Large intestine (tissue), 3 donors: ENCODE measurements around the gene PDXP. TPM values are rescaled to one million over a fixed set of nuclear protein-coding genes. Genes with fewer than 3 reads are reported as not detected.

ENCODE experiments used
- DNase-seq, 2 donors: peaks; one replicate each; pipeline versions ENCODE4 v3.0.0 to v3.0.0-alpha.2; 2013
- H3K27ac ChIP-seq: one replicate; pipeline ENCODE4 v1.5.1; 2013; ENCODE audit warnings: low read length
- H3K27me3 ChIP-seq: 2 replicates; pipeline ENCODE4 v1.6.1; 2013; ENCODE audit warnings: low read length; ENCODE audit not compliant: control insufficient read depth, insufficient read depth
- H3K36me3 ChIP-seq: 2 replicates; pipeline ENCODE4 v1.6.1; 2013; ENCODE audit warnings: low read length; ENCODE audit not compliant: control insufficient read depth, insufficient read depth
- H3K4me1 ChIP-seq: one replicate; pipeline ENCODE4 v1.6.1; 2013; ENCODE audit warnings: low read length; ENCODE audit not compliant: control insufficient read depth, insufficient read depth
- H3K4me3 ChIP-seq: one replicate; pipeline ENCODE4 v1.5.1; 2013; ENCODE audit warnings: low read length
- H3K9me3 ChIP-seq: one replicate; pipeline ENCODE4 v1.6.1; 2013; ENCODE audit warnings: mild to moderate bottlenecking, low read depth, low read length, moderate library complexity; ENCODE audit not compliant: control insufficient read depth
- WGBS: methylation state at CpG from one replicate; pipeline ENCODE4 v1.1.5; 2013; ENCODE audit warnings: low lambda C conversion rate; ENCODE audit not compliant: insufficient coverage; 5-methylcytosine and 5-hydroxymethylcytosine counted together
- polyA plus RNA-seq: library from polyadenylated mRNA; unstranded; fragments of 120-200 nt; gene quantifications from one replicate; pipeline ENCODE4 v1.2.1, GENCODE V29; 2013

Gene PDXP
- polyA plus RNA-seq, 1 donor: 24.7 TPM

DNA sequence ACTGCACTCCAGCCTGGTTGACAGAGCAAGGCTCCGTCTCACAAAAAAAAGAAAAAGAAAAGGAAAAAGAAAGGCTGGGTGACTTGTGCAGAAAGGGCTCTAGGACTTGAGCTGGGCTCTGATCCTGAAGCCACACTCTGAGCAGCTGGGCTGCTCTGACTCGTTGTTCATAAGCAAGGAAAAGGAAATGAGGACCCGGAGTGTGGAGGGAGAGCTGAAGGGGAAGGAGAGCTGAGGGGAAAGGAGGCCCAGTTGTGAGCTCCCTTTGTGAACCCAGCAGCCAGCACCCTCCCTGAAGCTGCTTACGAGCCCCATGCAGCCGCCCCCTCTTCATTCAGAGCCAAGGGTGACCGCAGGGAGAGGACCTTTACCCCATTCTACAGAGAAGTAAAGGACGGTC lies 31.4 kb upstream of the PDXP start:
- peaks cover 38% of the 10 kb centered on the region for H3K4me1 ChIP-seq
- no CpG with 5 or more reads among the region's 7 CpGs for WGBS
- H3K9me3 ChIP-seq: no peaks in the 10 kb centered on the region
- DNase-seq: no peak
- H3K27me3 ChIP-seq: no peaks in the 10 kb centered on the region
- no peak overlapping the region for H3K27ac ChIP-seq
- no peak overlapping the region for H3K4me3 ChIP-seq
- peaks cover 69% of the 10 kb centered on the region for H3K36me3 ChIP-seq

DNA sequence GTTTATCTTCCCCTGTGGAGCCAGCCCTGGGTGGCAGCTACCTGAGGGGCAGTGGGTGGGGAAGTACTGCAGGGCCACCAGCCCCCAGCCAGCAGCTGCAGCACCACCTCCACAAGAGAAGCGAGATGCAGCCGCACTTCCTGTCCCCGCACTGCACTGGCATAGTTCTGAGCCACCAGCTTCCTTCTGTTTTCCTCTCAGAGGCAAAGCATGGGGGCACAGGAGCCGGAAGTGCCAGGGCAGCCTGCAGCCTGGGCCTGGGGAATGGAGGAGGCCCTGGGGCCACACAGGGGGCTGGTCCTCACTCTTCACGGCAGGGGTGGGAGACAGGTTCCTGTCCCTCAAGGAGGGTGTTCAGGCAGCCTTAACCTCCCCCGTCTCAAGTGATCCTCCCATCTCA lies 31.0 kb upstream of the PDXP start:
- Histone ChIP-seq H3K36me3 (peaks cover 71% of the 10 kb centered on the region), H3K27ac (no peak overlapping the region), H3K4me1 (peaks cover 42% of the 10 kb centered on the region)

DNA sequence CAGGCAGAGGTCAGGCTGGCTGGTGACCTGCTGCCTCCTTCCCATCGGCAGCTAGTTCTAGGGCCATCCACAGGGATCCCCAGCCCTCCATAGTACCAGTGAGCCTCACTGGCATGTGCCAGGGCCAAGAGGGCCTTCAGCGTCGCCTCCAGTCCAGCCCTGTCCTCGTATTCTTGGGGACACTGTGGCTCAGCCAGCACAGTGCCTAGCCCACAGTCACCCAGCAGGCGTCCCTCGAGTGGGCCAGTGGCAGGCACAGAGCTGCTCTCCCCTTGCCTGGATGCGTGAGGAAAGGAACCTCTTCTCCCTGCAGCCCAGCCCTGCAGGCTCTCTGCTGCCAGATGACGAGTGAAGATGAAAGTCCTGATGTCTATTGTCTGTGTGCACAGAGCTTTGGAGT lies 29.7 kb upstream of the PDXP start:
- Histone ChIP-seq H3K4me1 (peaks cover 50% of the 10 kb centered on the region), H3K27ac (no peak overlapping the region), H3K9me3 (no peaks in the 10 kb centered on the region), H3K4me3 (no peak overlapping the region), H3K36me3 (peaks cover 65% of the 10 kb centered on the region), H3K27me3 (no peaks in the 10 kb centered on the region)
- WGBS: no CpG with 5 or more reads among the region's 8 CpGs
- DNase-seq: no peak

More for the DNA sequence above, 31.0 kb upstream of the PDXP start:
- Histone ChIP-seq H3K9me3 (no peaks in the 10 kb centered on the region), H3K27me3 (no peaks in the 10 kb centered on the region), H3K4me3 (no peak overlapping the region)
- 80% methylated on average over 1 of the region's 6 CpGs for WGBS
- no peak for DNase-seq

GRCh38 chr22:37629928-37630327 lies 28.6 kb upstream of the PDXP start:
- WGBS: no CpG with 5 or more reads among the region's 10 CpGs
- no peaks in the 10 kb centered on the region for H3K27me3 ChIP-seq
- peaks cover 59% of the 10 kb centered on the region for H3K4me1 ChIP-seq
- no peak overlapping the region for H3K4me3 ChIP-seq
- no peaks in the 10 kb centered on the region for H3K9me3 ChIP-seq
- peaks cover 55% of the 10 kb centered on the region for H3K36me3 ChIP-seq
- no peak for DNase-seq
- H3K27ac ChIP-seq: no peak overlapping the region

DNA sequence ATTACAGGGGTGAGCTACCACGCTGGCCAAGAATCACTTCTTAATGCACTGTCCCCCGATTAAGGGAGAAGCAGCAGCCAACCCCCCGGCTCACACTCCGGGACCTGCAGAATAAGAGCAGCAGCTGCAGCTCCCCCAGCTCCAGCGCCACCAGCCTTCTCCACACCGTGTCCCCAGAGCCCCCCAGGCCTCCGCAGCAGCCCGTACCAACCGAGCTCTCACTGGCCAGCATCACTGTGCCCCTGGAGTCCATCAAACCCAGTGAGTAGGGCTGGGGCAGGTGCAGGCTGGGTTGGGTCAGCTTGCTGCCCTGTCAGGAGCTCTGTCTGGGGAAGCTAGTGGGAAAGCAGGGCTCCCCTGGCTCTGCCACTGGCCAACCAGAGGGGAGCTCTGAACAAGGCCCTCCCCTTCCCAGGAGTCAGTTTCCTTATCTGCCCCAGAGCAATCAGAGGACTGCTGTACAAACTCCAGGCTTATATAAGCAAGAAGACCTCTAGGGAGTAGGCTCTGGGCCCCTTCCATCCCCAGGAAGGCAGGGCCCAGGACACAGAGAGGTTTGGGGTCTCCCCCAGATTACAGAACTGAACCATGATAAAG lies 27.6 kb upstream of the PDXP start:
- Histone ChIP-seq H3K9me3 (no peaks in the 10 kb centered on the region), H3K27ac (peak overlapping the region; percentile 94), H3K36me3 (peaks cover 45% of the 10 kb centered on the region), H3K4me1 (peaks cover 63% of the 10 kb centered on the region), H3K4me3 (no peak overlapping the region), H3K27me3 (no peaks in the 10 kb centered on the region)
- DNase-seq: peak; percentile 85 to 93
- WGBS: no CpG with 5 or more reads among the region's 9 CpGs

GRCh38 chr22:37631448-37632173 lies 26.9 kb upstream of the PDXP start:
- WGBS: no CpG with 5 or more reads among the region's 19 CpGs
- Histone ChIP-seq H3K27ac (peak overlapping the region; percentile 94), H3K4me3 (no peak overlapping the region), H3K36me3 (peaks cover 38% of the 10 kb centered on the region), H3K27me3 (no peaks in the 10 kb centered on the region), H3K9me3 (no peaks in the 10 kb centered on the region), H3K4me1 (peaks cover 70% of the 10 kb centered on the region)
- peak; percentile 70 to 83 for DNase-seq

GRCh38 chr22:37632174-37633088 lies 26.1 kb upstream of the PDXP start:
- Histone ChIP-seq H3K4me3 (no peak overlapping the region), H3K36me3 (peaks cover 38% of the 10 kb centered on the region)
- no CpG with 5 or more reads among the region's 14 CpGs for WGBS

DNA sequence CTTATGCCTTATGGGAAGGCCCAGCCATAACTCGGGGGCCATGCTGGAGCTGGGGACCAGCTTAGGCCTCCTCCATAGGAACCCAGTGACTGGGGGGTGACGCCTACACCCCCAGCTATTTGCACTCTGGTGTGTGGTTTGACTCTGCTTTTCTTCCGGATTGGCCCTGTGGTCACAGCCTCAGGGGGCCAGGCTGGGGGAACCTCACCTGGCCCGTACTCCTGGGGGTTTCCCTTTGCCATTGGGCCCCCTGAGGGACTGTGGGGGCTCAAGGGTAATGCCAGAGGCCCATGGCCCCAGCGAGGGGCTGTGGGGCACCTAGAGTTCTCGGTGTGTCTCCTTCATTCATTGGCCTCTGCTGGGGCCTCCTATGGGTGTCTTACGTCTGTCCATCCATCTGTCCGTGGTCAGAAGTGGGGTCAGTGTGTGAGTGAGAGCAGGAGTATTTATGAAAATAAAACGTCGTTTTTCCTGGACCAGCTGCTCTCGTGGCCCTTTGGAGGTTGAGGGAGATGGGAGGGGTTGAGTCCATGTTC lies 25.4 kb upstream of the PDXP start:
- no peak overlapping the region for H3K4me3 ChIP-seq
- peaks cover 38% of the 10 kb centered on the region for H3K36me3 ChIP-seq
- no peaks in the 10 kb centered on the region for H3K9me3 ChIP-seq
- H3K27me3 ChIP-seq: no peaks in the 10 kb centered on the region
- H3K27ac ChIP-seq: peak overlapping the region; percentile 94
- DNase-seq: no peak
- WGBS: no CpG with 5 or more reads among the region's 11 CpGs
- peaks cover 78% of the 10 kb centered on the region for H3K4me1 ChIP-seq

More at GRCh38 chr22:37632174-37633088, 26.1 kb upstream of the PDXP start:
- Histone ChIP-seq H3K4me1 (peaks cover 72% of the 10 kb centered on the region), H3K27me3 (no peaks in the 10 kb centered on the region), H3K9me3 (no peaks in the 10 kb centered on the region), H3K27ac (peak overlapping the region; percentile 94)
- DNase-seq: peak in 1 of 2 donors; percentile 57

DNA sequence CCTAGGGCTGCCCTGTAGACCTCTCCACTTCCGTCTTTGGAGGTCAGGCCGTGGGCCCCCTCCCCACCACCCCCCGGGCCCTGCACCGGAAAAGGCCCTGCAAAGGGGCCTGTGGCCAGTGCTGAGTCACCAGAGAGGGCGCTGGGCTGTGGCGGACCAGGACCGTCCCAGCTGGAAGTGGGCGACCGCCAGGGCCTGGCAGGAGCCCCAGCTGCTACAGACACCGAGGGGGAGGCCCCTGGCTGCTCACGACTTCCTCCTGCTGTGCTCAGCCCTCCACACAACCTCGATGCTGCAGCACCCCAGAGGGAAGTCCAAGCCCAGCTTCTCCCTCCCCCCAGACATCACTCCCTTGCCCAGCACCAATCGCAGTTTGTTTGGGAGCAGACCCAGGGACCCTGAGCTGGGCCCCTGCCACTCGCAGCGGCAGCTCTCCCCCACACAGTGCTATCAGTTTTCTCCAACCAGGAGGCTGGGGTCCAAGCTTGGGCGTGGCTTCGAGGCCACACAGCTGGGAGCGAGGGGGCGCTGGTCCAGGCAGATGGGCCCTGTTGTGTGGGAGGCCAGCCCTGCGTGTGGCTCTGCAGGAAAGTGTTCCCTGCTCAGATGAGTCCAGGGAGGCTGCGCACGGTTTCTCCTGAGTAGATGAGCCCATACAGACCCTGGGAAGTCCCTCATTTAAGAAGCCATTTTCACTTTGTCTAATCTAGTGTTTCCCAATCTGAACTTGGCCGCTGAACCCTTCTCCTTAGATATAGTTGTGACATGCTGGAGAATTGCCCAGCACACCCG lies 24.7 kb upstream of the PDXP start:
- peak; percentile 90 to 94 for DNase-seq
- peaks cover 34% of the 10 kb centered on the region for H3K36me3 ChIP-seq
- H3K9me3 ChIP-seq: no peaks in the 10 kb centered on the region
- peak overlapping the region; percentile 39 for H3K4me3 ChIP-seq
- peak overlapping the region; percentile 94 for H3K27ac ChIP-seq
- peaks cover 83% of the 10 kb centered on the region for H3K4me1 ChIP-seq
- WGBS: no CpG with 5 or more reads among the region's 24 CpGs
- no peaks in the 10 kb centered on the region for H3K27me3 ChIP-seq
